Measurements from ENCODE around the gene SHANK1.
"Not testable (repeated sequence)": the region's sequence is repeated elsewhere in the genome, so short reads cannot be mapped to it uniquely, and the experiment has no call there.

SHANK1 gene

GRCh38 chr19:50624949-50625600 lies 94.5 kb downstream of the SHANK1 start:
- Histone ChIP-seq H3K27me3 (ENCODE audit: low read length) (no peaks in the 10 kb centered on the region), H3K4me3 (ENCODE audit: insufficient read depth, low read length, poor library complexity, severe bottlenecking) (no peak overlapping the region), H3K36me3 (ENCODE audit: low read length) (no peaks in the 10 kb centered on the region), H3F3A (ENCODE audit: insufficient read depth) (no peaks in the 10 kb centered on the region), H3K9ac (ENCODE audit: low read length) (no peak overlapping the region), H3K27ac (ENCODE audit: low read depth, low read length) (no peak overlapping the region), H3K9me2 (replicated peaks; ENCODE audit: insufficient read depth, low read length) (no peaks in the 10 kb centered on the region), H3K79me2 (ENCODE audit: insufficient read depth, low read length) (no peaks in the 10 kb centered on the region), H3K4me2 (ENCODE audit: low read depth, low read length, poor library complexity, severe bottlenecking) (no peak overlapping the region), H2AFZ (ENCODE audit: low read depth, low read length, severe bottlenecking) (no peak overlapping the region), H4K20me1 (ENCODE audit: low read depth, low read length) (no peaks in the 10 kb centered on the region), H3K9me3 (ENCODE audit: insufficient read depth, low read length) (no peaks in the 10 kb centered on the region)
- TF ChIP-seq CTCF (IDR thresholded peaks at IDR 0.05; ENCODE audit: insufficient read depth, low read length, poor library complexity, severe bottlenecking) (no peak), EZH2phosphoT487 (conservative IDR thresholded peaks at IDR 0.05; ENCODE audit: low read length) (no peak)

GRCh38 chr19:50620394-50620906 lies 99.2 kb downstream of the SHANK1 start:
- not testable (repeated sequence) for H3K36me3 ChIP-seq (ENCODE audit: low read length); H3F3A ChIP-seq (ENCODE audit: insufficient read depth); H3K9me3 ChIP-seq (ENCODE audit: insufficient read depth, low read length); H4K20me1 ChIP-seq (ENCODE audit: low read depth, low read length); H3K9ac ChIP-seq (ENCODE audit: low read length); H3K27me3 ChIP-seq (ENCODE audit: low read length); H3K4me3 ChIP-seq (ENCODE audit: insufficient read depth, low read length, poor library complexity, severe bottlenecking); H3K4me2 ChIP-seq (ENCODE audit: low read depth, low read length, poor library complexity, severe bottlenecking); H2AFZ ChIP-seq (ENCODE audit: low read depth, low read length, severe bottlenecking); H3K79me2 ChIP-seq (ENCODE audit: insufficient read depth, low read length); H3K9me2 ChIP-seq (replicated peaks; ENCODE audit: insufficient read depth, low read length); H3K27ac ChIP-seq (ENCODE audit: low read depth, low read length)

GRCh38 chr19:50619184-50619583 lies 100.4 kb downstream of the SHANK1 start:
- not testable (repeated sequence) for H4K20me1 ChIP-seq (ENCODE audit: low read depth, low read length); H3K36me3 ChIP-seq (ENCODE audit: low read length); H3K4me3 ChIP-seq (ENCODE audit: insufficient read depth, low read length, poor library complexity, severe bottlenecking); H3K27ac ChIP-seq (ENCODE audit: low read depth, low read length); H2AFZ ChIP-seq (ENCODE audit: low read depth, low read length, severe bottlenecking); H3K9ac ChIP-seq (ENCODE audit: low read length); H3K9me2 ChIP-seq (replicated peaks; ENCODE audit: insufficient read depth, low read length); H3K9me3 ChIP-seq (ENCODE audit: insufficient read depth, low read length); H3F3A ChIP-seq (ENCODE audit: insufficient read depth); H3K79me2 ChIP-seq (ENCODE audit: insufficient read depth, low read length); H3K4me2 ChIP-seq (ENCODE audit: low read depth, low read length, poor library complexity, severe bottlenecking); H3K27me3 ChIP-seq (ENCODE audit: low read length)

GRCh38 chr19:50618379-50618778 lies 101.2 kb downstream of the SHANK1 start:
- H3K79me2 ChIP-seq (ENCODE audit: insufficient read depth, low read length); H3F3A ChIP-seq (ENCODE audit: insufficient read depth); H4K20me1 ChIP-seq (ENCODE audit: low read depth, low read length); H3K4me2 ChIP-seq (ENCODE audit: low read depth, low read length, poor library complexity, severe bottlenecking); H3K27ac ChIP-seq (ENCODE audit: low read depth, low read length); H3K9me2 ChIP-seq (replicated peaks; ENCODE audit: insufficient read depth, low read length); H3K27me3 ChIP-seq (ENCODE audit: low read length); H2AFZ ChIP-seq (ENCODE audit: low read depth, low read length, severe bottlenecking); H3K4me3 ChIP-seq (ENCODE audit: insufficient read depth, low read length, poor library complexity, severe bottlenecking); H3K9ac ChIP-seq (ENCODE audit: low read length); H3K9me3 ChIP-seq (ENCODE audit: insufficient read depth, low read length); H3K36me3 ChIP-seq (ENCODE audit: low read length): not testable (repeated sequence)

- H3F3A ChIP-seq (ENCODE audit: insufficient read depth); H3K9me2 ChIP-seq (replicated peaks; ENCODE audit: insufficient read depth, low read length); H3K27me3 ChIP-seq (ENCODE audit: low read length); H4K20me1 ChIP-seq (ENCODE audit: low read depth, low read length); H2AFZ ChIP-seq (ENCODE audit: low read depth, low read length, severe bottlenecking); H3K36me3 ChIP-seq (ENCODE audit: low read length); H3K4me3 ChIP-seq (ENCODE audit: insufficient read depth, low read length, poor library complexity, severe bottlenecking); H3K79me2 ChIP-seq (ENCODE audit: insufficient read depth, low read length); H3K4me2 ChIP-seq (ENCODE audit: low read depth, low read length, poor library complexity, severe bottlenecking); H3K9me3 ChIP-seq (ENCODE audit: insufficient read depth, low read length); H3K9ac ChIP-seq (ENCODE audit: low read length); H3K27ac ChIP-seq (ENCODE audit: low read depth, low read length): not testable (repeated sequence)
These were observed 106.8 kb downstream of the SHANK1 start for GRCh38 chr19:50612504-50613404.

Measured in SU-DHL-6 (cell line).